H1 (cell line): ENCODE data around the gene SHISA9. TPM values are rescaled to one million over a fixed set of nuclear protein-coding genes. Genes with fewer than 3 reads are reported as not detected.

ENCODE experiments used
- CTCF ChIA-PET: fragments of 300-600 bp; sonication (Branson Sonifier 250); formaldehyde crosslinking; loops from one replicate; lab custom pipeline; 2021; ENCODE audit not compliant: partially characterized antibody; lab: Charles Lee
- POLR2A ChIA-PET: fragments of 300-600 bp; sonication (Branson Sonifier 250); formaldehyde crosslinking; loops from one replicate; lab custom pipeline; 2021; ENCODE audit warnings: inconsistent platforms; ENCODE audit not compliant: partially characterized antibody; lab: Charles Lee
- DNase-seq, 2 experiments: peaks; one replicate each; pipeline versions ENCODE4 v3.0.0 to v3.0.0-alpha.2; 2010 to 2022; ENCODE audit warnings: low spot score in 2 of 2, low read depth in 1 of 2, mixed read lengths in 1 of 2
- FAIRE-seq: peaks from 2 replicates; lab custom pipeline; 2011; peaks lifted over from hg19 to GRCh38; lab: Jason Lieb, UNC
- H2AFZ ChIP-seq: 2 replicates; pipeline ENCODE4 v1.8.1; 2012; ENCODE audit warnings: low read length, inconsistent platforms
- H2AK5ac ChIP-seq: 2 replicates; pipeline ENCODE4 v1.6.1; 2013; ENCODE audit warnings: low read depth, low read length
- H2BK120ac ChIP-seq: replicated peaks from 2 replicates; pipeline ENCODE3; 2013; ENCODE audit warnings: low read depth, low read length, inconsistent platforms
- H2BK12ac ChIP-seq: 2 replicates; pipeline ENCODE4 v1.6.1; 2013; ENCODE audit warnings: low read depth, low read length
- H2BK15ac ChIP-seq: 2 replicates; pipeline ENCODE4 v1.6.1; 2013; ENCODE audit warnings: low read length
- H2BK20ac ChIP-seq: 2 replicates; pipeline ENCODE4 v1.6.1; 2013; ENCODE audit warnings: low read length
- H2BK5ac ChIP-seq: 2 replicates; pipeline ENCODE4 v1.6.1; 2013; ENCODE audit warnings: low read depth, low read length
- H3K14ac ChIP-seq: 2 replicates; pipeline ENCODE4 v1.6.1; 2013; ENCODE audit warnings: inconsistent platforms; ENCODE audit not compliant: insufficient read length
- H3K18ac ChIP-seq: 2 replicates; pipeline ENCODE4 v1.6.1; 2013; ENCODE audit warnings: low read length; ENCODE audit errors: extremely low read depth
- H3K23ac ChIP-seq: 2 replicates; pipeline ENCODE4 v1.6.1; 2013; ENCODE audit warnings: inconsistent platforms; ENCODE audit not compliant: insufficient read length
- H3K23me2 ChIP-seq: 2 replicates; pipeline ENCODE4 v1.6.1; 2013; ENCODE audit warnings: low read depth, low read length
- H3K27ac ChIP-seq: 2 replicates; pipeline ENCODE4 v1.6.1; 2011; ENCODE audit warnings: low read depth, low read length, inconsistent platforms
- H3K27me3 ChIP-seq, 4 experiments: replicated peaks in 1 of 4; 1 replicate in 1 of 4; 2 replicates in 3 of 4; pipeline versions ENCODE4 v1.6.1 to v1.8.1; 2011 to 2013; ENCODE audit warnings: low read length in 3 of 4, mild to moderate bottlenecking in 3 of 4, inconsistent platforms in 2 of 4, mixed read lengths in 2 of 4, moderate library complexity in 1 of 4; ENCODE audit not compliant: control insufficient read depth in 3 of 4, insufficient read depth in 3 of 4; ENCODE audit errors: extremely low read depth in 1 of 4
- H3K36me3 ChIP-seq, 4 experiments: 2 replicates each; pipeline versions ENCODE4 v1.6.1 to v1.8.1; 2011 to 2013; ENCODE audit warnings: mild to moderate bottlenecking in 4 of 4, low read length in 3 of 4, moderate library complexity in 2 of 4, control low read depth in 1 of 4, inconsistent platforms in 1 of 4; ENCODE audit not compliant: insufficient read depth in 4 of 4, control insufficient read depth in 2 of 4
- H3K4ac ChIP-seq: replicated peaks from 2 replicates; pipeline ENCODE3; 2013; ENCODE audit warnings: low read length, low read depth, mixed read lengths, inconsistent platforms; ENCODE audit not compliant: insufficient read length
- H3K4me1 ChIP-seq, 4 experiments: replicated peaks in 1 of 4; 1 replicate in 1 of 4; 2 replicates in 3 of 4; pipeline versions ENCODE4 v1.6.1 to v1.8.1; 2011 to 2013; ENCODE audit warnings: low read length in 3 of 4, inconsistent platforms in 2 of 4, mixed read lengths in 1 of 4; ENCODE audit not compliant: insufficient read depth in 4 of 4, control insufficient read depth in 3 of 4
- H3K4me2 ChIP-seq, 2 experiments: 2 replicates each; pipeline versions ENCODE4 v1.6.1 to v1.8.1; 2011 to 2013; ENCODE audit warnings: low read depth in 2 of 2, low read length in 2 of 2, control low read depth in 1 of 2, inconsistent platforms in 1 of 2, mild to moderate bottlenecking in 1 of 2; ENCODE audit not compliant: insufficient read depth in 1 of 2
- H3K4me3 ChIP-seq, 4 experiments: fragments of 200-600, 300-600 bp in 1 of 4; sonication (generic), shearing (Covaris generic), sonication (Bioruptor Twin) in 1 of 4; 2 replicates each; pipeline versions ENCODE4 v1.5.1 to v1.8.1; 2011 to 2016; ENCODE audit warnings: low read length in 4 of 4, low read depth in 3 of 4, control low read depth in 2 of 4, inconsistent platforms in 2 of 4, mild to moderate bottlenecking in 2 of 4, mixed read lengths in 1 of 4, moderate library complexity in 1 of 4; ENCODE audit not compliant: insufficient read depth in 2 of 4; ENCODE audit errors: extremely low read depth in 1 of 4
- H3K56ac ChIP-seq: replicated peaks from 2 replicates; pipeline ENCODE3; 2013; ENCODE audit warnings: low read depth, mild to moderate bottlenecking, mixed read lengths, low read length, inconsistent platforms; ENCODE audit not compliant: insufficient read length
- H3K79me1 ChIP-seq: 2 replicates; pipeline ENCODE4 v1.6.1; 2013; ENCODE audit warnings: low read depth, low read length, control low read depth
- H3K79me2 ChIP-seq, 2 experiments: 2 replicates each; pipeline versions ENCODE4 v1.6.1 to v1.8.1; 2012 to 2013; ENCODE audit warnings: low read length in 2 of 2, mild to moderate bottlenecking in 2 of 2, inconsistent platforms in 1 of 2; ENCODE audit not compliant: insufficient read depth in 2 of 2, control insufficient read depth in 1 of 2
- H3K9ac ChIP-seq, 4 experiments: replicated peaks in 1 of 4; 1 replicate in 1 of 4; 2 replicates in 3 of 4; pipeline versions ENCODE4 v1.6.1 to v1.8.1; 2011 to 2013; ENCODE audit warnings: low read depth in 3 of 4, low read length in 3 of 4, control low read depth in 2 of 4, mild to moderate bottlenecking in 2 of 4, moderate library complexity in 2 of 4, inconsistent platforms in 1 of 4; ENCODE audit errors: extremely low read depth in 1 of 4
- H3K9me3 ChIP-seq, 2 experiments: 2 replicates each; pipeline versions ENCODE4 v1.6.1 to v1.8.1; 2012 to 2013; ENCODE audit warnings: mild to moderate bottlenecking in 2 of 2, moderate library complexity in 2 of 2, control low read depth in 1 of 2, inconsistent platforms in 1 of 2, low read depth in 1 of 2, low read length in 1 of 2, mixed read lengths in 1 of 2; ENCODE audit not compliant: insufficient read depth in 2 of 2
- H4K20me1 ChIP-seq, 2 experiments: replicated peaks in 1 of 2; 2 replicates each; pipeline versions ENCODE3 to v1.8.1; 2011 to 2013; ENCODE audit warnings: inconsistent platforms in 2 of 2, low read length in 2 of 2, mild to moderate bottlenecking in 1 of 2; ENCODE audit not compliant: insufficient read depth in 2 of 2, control insufficient read depth in 1 of 2
- H4K5ac ChIP-seq: 2 replicates; pipeline ENCODE4 v1.6.1; 2013; ENCODE audit warnings: low read length, low read depth, mixed read lengths, inconsistent platforms; ENCODE audit not compliant: insufficient read length
- H4K8ac ChIP-seq: 2 replicates; pipeline ENCODE4 v1.8.0; 2013; ENCODE audit warnings: mild to moderate bottlenecking, moderate library complexity, low read length, inconsistent platforms; ENCODE audit not compliant: insufficient read depth; ENCODE audit errors: extremely low read depth
- H4K91ac ChIP-seq: replicated peaks from 2 replicates; pipeline ENCODE3; 2013; ENCODE audit warnings: low read length, mixed read lengths, inconsistent platforms; ENCODE audit not compliant: insufficient read length
- HDAC2 ChIP-seq, 2 experiments: fragments of 300-600 bp in 1 of 2; sonication (generic) in 1 of 2; IDR thresholded peaks; 2 replicates each; pipeline ENCODE4 v1.6.1; 2011 to 2012; ENCODE audit warnings: low read depth in 2 of 2, low read length in 2 of 2, mild to moderate bottlenecking in 2 of 2, moderate library complexity in 2 of 2, borderline replicate concordance in 1 of 2, inconsistent platforms in 1 of 2
- SIN3A ChIP-seq, 2 experiments: IDR thresholded peaks in 1 of 2; conservative IDR thresholded peaks in 1 of 2; 2 replicates each; pipeline ENCODE4 v1.6.1; 2011 to 2012; ENCODE audit warnings: low read length in 2 of 2, improper control_type of control experiment in 1 of 2, low read depth in 1 of 2, mild to moderate bottlenecking in 1 of 2
- TAF1 ChIP-seq: IDR thresholded peaks from 2 replicates; pipeline ENCODE4 v1.6.1; 2011; ENCODE audit warnings: mild to moderate bottlenecking, low read depth, low read length
- polyA plus RNA-seq, 7 experiments: library from polyadenylated mRNA; depleted of rRNA in 3 of 7; stranded (reverse) in 5 of 7; unstranded in 2 of 7; fragments of >200 nt in 5 of 7; fragments of 200-250 nt in 2 of 7; gene quantifications; 1 replicate in 5 of 7; 2 replicates in 1 of 7; 4 replicates in 1 of 7; pipeline versions ENCODE4 v1.2.1 to v1.2.3, GENCODE V29; 2011 to 2013; ENCODE audit warnings: missing spikeins in 2 of 7, mixed read lengths in 2 of 7
- total RNA-seq: library from RNA; stranded (reverse); fragmentation: NEBNext Ultra II Directional; extraction: Animal tissue kit (Norgen Biotek cat#: 25700); gene quantifications from 2 replicates; pipeline ENCODE4 v1.2.1, GENCODE V29; 2021

The SHISA9 gene
- total and polyA plus RNA-seq, 2 of the 8 experiments (the other 6 are each of a cell fraction or from before 2014, with no cell fraction given) = 25.6 to 39.8 TPM

GRCh38 chr16:13205352-13205751 lies 304.0 kb downstream of the SHISA9 start:
- CTCF ChIA-PET = interaction anchor here (1.0 to 1.3 kb wide), 2 partner anchors 12 to 51 kb away, joined by 3 to 5 read pairs; no protein-coding TSS in a partner anchor
- no peak for FAIRE-seq
- Histone ChIP-seq H3K4ac (no peak overlapping the region), H3K23me2 (peaks cover 4% of the 10 kb centered on the region; the same call in 1 of the 2 replicates), H4K91ac (no peak overlapping the region), H3K79me1 (no peaks in the 10 kb centered on the region), H2BK5ac (no peak overlapping the region), H3K14ac (no peak overlapping the region), H2BK20ac (no peak overlapping the region), H4K8ac (no peak overlapping the region), H4K5ac (no peak overlapping the region), H3K23ac (no peak overlapping the region), H3K4me2 (no peak overlapping the region), H3K79me2 (no peaks in the 10 kb centered on the region), H3K9ac (no peak overlapping the region), H3K27me3 (no peaks in the 10 kb centered on the region)
- POLR2A ChIA-PET = no interaction called here
- TF ChIP-seq TAF1 (no peak), HDAC2 (IDR thresholded peaks at IDR 0.05; ENCODE audit: borderline replicate concordance in 1 of 2, low read depth in 2 of 2, low read length in 2 of 2) (no peak), SIN3A (conservative IDR thresholded peaks at IDR 0.05 in 1 of 2, IDR thresholded peaks at IDR 0.05 in 1 of 2; ENCODE audit: low read depth in 1 of 2, low read length in 2 of 2) (no peak)
- TF ChIP-seq, all 59 proteins: peak for 0
- H3K36me3 ChIP-seq = no peaks in the 10 kb centered on the region; a peak in 1 of 8 replicates
- H3K4me3 ChIP-seq = no peak overlapping the region
- H3K18ac ChIP-seq = no peak overlapping the region
- H2BK120ac ChIP-seq = no peak overlapping the region
- no peak overlapping the region for H2BK12ac ChIP-seq
- H2AFZ ChIP-seq = no peak overlapping the region
- H2BK15ac ChIP-seq = no peak overlapping the region
- no peaks in the 10 kb centered on the region for H4K20me1 ChIP-seq
- no peaks in the 10 kb centered on the region for H3K9me3 ChIP-seq
- H3K4me1 ChIP-seq = no peaks in the 10 kb centered on the region
- no peak for DNase-seq
- no peak overlapping the region for H3K27ac ChIP-seq
- no peak overlapping the region for H2AK5ac ChIP-seq
- H3K56ac ChIP-seq = no peak overlapping the region
